Skin of body (tissue), 2 donors: ENCODE measurements around the gene NUFIP1. TPM values are rescaled to one million over a fixed set of nuclear protein-coding genes. Genes with fewer than 3 reads are reported as not detected.

Source experiments
- small RNA-seq: library from RNA; depleted of rRNA; stranded (forward); fragments of <200 nt; gene quantifications from one replicate; pipeline ENCODE3, GENCODE V24; 2014; ENCODE audit warnings: low replicate concordance
- total RNA-seq: library from RNA; depleted of rRNA; stranded (reverse); fragments of >200 nt; gene quantifications from one replicate; pipeline ENCODE4 v1.2.3, GENCODE V29; 2014

The NUFIP1 gene
- total RNA-seq, 1 donor from 2014 or later: 3.9 TPM

Small RNA genes within 50 kb of the gene (small RNA-seq; reads per million reads assigned to genes)
- gene RN7SL49P: not detected

Other genes starting within 250 kb of the NUFIP1 start
- 24.4 TPM for gene GPALPP1, start 67 bp upstream of the NUFIP1 start, total RNA-seq
- 22.6 TPM for gene GTF2F2, start 131.0 kb upstream of the NUFIP1 start, total RNA-seq
- gene KCTD4, start 211.6 kb upstream of the NUFIP1 start, total RNA-seq: 0.20 TPM